ENCODE results near the gene SLC9C2.

DNA sequence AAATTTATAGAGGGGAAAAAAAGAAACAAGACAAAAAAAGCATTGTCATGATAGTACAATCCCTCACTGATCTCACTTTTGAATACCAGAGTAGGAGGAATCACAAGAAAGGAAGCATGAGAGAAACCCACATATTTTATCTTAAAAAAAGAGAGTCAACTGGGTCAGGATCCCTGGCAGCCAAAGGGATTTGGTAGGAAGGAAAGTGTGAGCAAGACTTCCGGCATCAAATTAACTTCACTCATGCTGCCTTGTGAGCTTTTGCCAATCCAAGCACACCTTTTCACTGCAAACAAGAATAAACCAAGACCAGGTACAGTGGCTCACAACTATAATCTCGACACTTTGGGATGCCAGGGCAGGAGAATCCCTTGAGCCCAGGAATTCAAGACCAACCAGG is 53.1 kb downstream of the SLC9C2 start:
- TF ChIP-seq, protein P1, sequence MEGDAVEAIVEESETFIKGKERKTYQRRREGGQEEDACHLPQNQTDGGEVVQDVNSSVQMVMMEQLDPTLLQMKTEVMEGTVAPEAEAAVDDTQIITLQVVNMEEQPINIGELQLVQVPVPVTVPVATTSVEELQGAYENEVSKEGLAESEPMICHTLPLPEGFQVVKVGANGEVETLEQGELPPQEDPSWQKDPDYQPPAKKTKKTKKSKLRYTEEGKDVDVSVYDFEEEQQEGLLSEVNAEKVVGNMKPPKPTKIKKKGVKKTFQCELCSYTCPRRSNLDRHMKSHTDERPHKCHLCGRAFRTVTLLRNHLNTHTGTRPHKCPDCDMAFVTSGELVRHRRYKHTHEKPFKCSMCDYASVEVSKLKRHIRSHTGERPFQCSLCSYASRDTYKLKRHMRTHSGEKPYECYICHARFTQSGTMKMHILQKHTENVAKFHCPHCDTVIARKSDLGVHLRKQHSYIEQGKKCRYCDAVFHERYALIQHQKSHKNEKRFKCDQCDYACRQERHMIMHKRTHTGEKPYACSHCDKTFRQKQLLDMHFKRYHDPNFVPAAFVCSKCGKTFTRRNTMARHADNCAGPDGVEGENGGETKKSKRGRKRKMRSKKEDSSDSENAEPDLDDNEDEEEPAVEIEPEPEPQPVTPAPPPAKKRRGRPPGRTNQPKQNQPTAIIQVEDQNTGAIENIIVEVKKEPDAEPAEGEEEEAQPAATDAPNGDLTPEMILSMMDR (conservative IDR thresholded peaks at IDR 0.05; ENCODE audit: low read depth, low read length) = no peak
- TF ChIP-seq EZH2 (IDR thresholded peaks at IDR 0.05; ENCODE audit: low read length, unreplicated experiment) = no peak
